ENCODE measurements around the gene PPP6R2. TPM values are rescaled to one million over a fixed set of nuclear protein-coding genes. Genes with fewer than 3 reads are reported as not detected.

Gene PPP6R2
- total and polyA plus RNA-seq, 2 of the 4 experiments (the other 2 are of a cell fraction): 49.2 to 51.6 TPM

GRCh38 chr22:50305393-50305922 lies 37.7 kb upstream of the PPP6R2 start:
- Histone ChIP-seq H3K4me3 (ENCODE audit: insufficient read depth, low read depth, low read length) (peak overlapping the region; percentile 5; the same call in 1 of the 2 replicates), H3K18ac (ENCODE audit: low read depth, low read length) (peak overlapping the region; percentile 51), H2BK120ac (ENCODE audit: low read depth, low read length) (peak overlapping the region; percentile 91), H2AFZ (replicated peaks; ENCODE audit: low read length, poor library complexity) (peak overlapping the region; percentile 53), H3K14ac (replicated peaks; ENCODE audit: low read depth, low read length) (peak overlapping the region; percentile 95), H3K4me1 (ENCODE audit: control insufficient read depth, insufficient read depth, low read length) (peaks cover 63% of the 10 kb centered on the region), H2AK5ac (ENCODE audit: low read depth, low read length) (peak overlapping the region; percentile 99), H2BK15ac (ENCODE audit: low read depth, low read length) (peak overlapping the region; percentile 88; the same call in 1 of the 3 replicates), H2BK20ac (ENCODE audit: low read depth, low read length) (peak overlapping the region; percentile 72), H4K5ac (ENCODE audit: low read depth, low read length) (peak overlapping the region; percentile 79), H4K20me1 (ENCODE audit: insufficient read depth, low read length) (peaks cover 59% of the 10 kb centered on the region), H4K91ac (ENCODE audit: insufficient read depth, low read depth, low read length) (peak overlapping the region; percentile 97), H3K56ac (ENCODE audit: extremely low read depth, insufficient read depth, low read length) (peak overlapping the region; percentile 78), H3K9me1 (ENCODE audit: insufficient read depth, low read length) (peaks cover 22% of the 10 kb centered on the region), H3K9me3 (ENCODE audit: control insufficient read depth, insufficient read depth, low read length) (no peaks in the 10 kb centered on the region), H3K27me3 (ENCODE audit: control insufficient read depth, insufficient read depth, low read length) (no peaks in the 10 kb centered on the region), H3K36me3 (ENCODE audit: control insufficient read depth, insufficient read depth, low read length) (peaks cover 24% of the 10 kb centered on the region; the same call in 1 of the 2 replicates), H3K9ac (ENCODE audit: low read depth, low read length) (peak overlapping the region; percentile 81), H2AK9ac (replicated peaks; ENCODE audit: low read depth, low read length, poor library complexity) (peak overlapping the region; percentile 95), H3K27ac (ENCODE audit: insufficient read depth, low read length) (peak overlapping the region; percentile 96), H3K23ac (ENCODE audit: low read depth, low read length) (peak overlapping the region; percentile 89), H3K4me2 (ENCODE audit: low read depth, low read length) (peak overlapping the region; percentile 62), H2BK5ac (ENCODE audit: low read depth, low read length, poor library complexity, severe bottlenecking) (peak overlapping the region; percentile 95), H3K79me1 (ENCODE audit: low read depth in 1 of 2, low read length in 2 of 2) (peaks cover 0 to 44% of the 10 kb centered on the region in 2 experiments; a peak in 2 of 4 replicates), H4K8ac (ENCODE audit: low read depth in 2 of 2, low read length in 2 of 2) (peak overlapping the region; percentile 71 to 92; a peak in 3 of 4 replicates), H3K4ac (ENCODE audit: low read depth, low read length) (peak overlapping the region; percentile 99)
- CTCF ChIA-PET: interaction anchor here (0.8 kb wide), 1 partner anchor 64 kb away, joined by 4 read pairs; no protein-coding TSS in a partner anchor
- POLR2A ChIA-PET (ENCODE audit: unreplicated experiment): interaction anchor here (1.2 kb wide), 1 partner anchor 11 kb away, joined by 6 read pairs; no protein-coding TSS in a partner anchor
- in situ Hi-C loops (cut with MboI; ENCODE audit: low sequenced_read_pairs) (no loop called here), dilution Hi-C loops (cut with HindIII; ENCODE audit: low sequenced_read_pairs, unreplicated experiment) (no loop called here), intact Hi-C loops (cut with micrococcal nuclease) (loop anchor here (5.0 kb wide), 1 partner anchor 33 kb away; the partner anchor contains the start of gene MAPK11)
- no TSS peak for BruUV-seq (replicated peaks)
- no peak for DNase-seq
- ATAC-seq (ENCODE audit: low read depth): no peak
- 22% methylated on average over 4 of the region's 14 CpGs; no CpG with 5 or more reads in 1 of the 2 experiments for WGBS, 2 experiments (ENCODE audit: extremely low coverage in 2 of 2, insufficient read length in 1 of 2)
- no peak for TF ChIP-seq MAFK (IDR thresholded peaks at IDR 0.05; ENCODE audit: low read depth, low read length)
- TF ChIP-seq BHLHE40 (IDR thresholded peaks at IDR 0.05; ENCODE audit: low read depth, low read length): no peak
- no peak for TF ChIP-seq SMC3 (IDR thresholded peaks at IDR 0.05; ENCODE audit: low read depth, low read length)
- no peak for TF ChIP-seq USF2 (IDR thresholded peaks at IDR 0.05; ENCODE audit: low read depth, low read length)
- TF ChIP-seq MXI1 (IDR thresholded peaks at IDR 0.05; ENCODE audit: borderline replicate concordance, low read depth, low read length): no peak
- no peak for TF ChIP-seq ELK1 (IDR thresholded peaks at IDR 0.05; ENCODE audit: borderline replicate concordance, low read depth, low read length)
- TF ChIP-seq MAZ (IDR thresholded peaks at IDR 0.05; ENCODE audit: borderline replicate concordance, low read depth, low read length): no peak
- TF ChIP-seq NFE2L2 (IDR thresholded peaks at IDR 0.05; ENCODE audit: low read depth, low read length): no peak
- no peak for TF ChIP-seq CHD1 (IDR thresholded peaks at IDR 0.05; ENCODE audit: low read depth, low read length)
- no peak for TF ChIP-seq CTCF (conservative IDR thresholded peaks at IDR 0.05; ENCODE audit: low read depth, low read length)
- no peak for TF ChIP-seq RAD21 (IDR thresholded peaks at IDR 0.05; ENCODE audit: low read length)
- no peak for TF ChIP-seq CEBPB (IDR thresholded peaks at IDR 0.05; ENCODE audit: low read depth, low read length)
- TF ChIP-seq RCOR1 (IDR thresholded peaks at IDR 0.05; ENCODE audit: insufficient replicate concordance, low read length): no peak
- no peak for TF ChIP-seq POLR2A (IDR thresholded peaks at IDR 0.05; ENCODE audit: low read depth, low read length)
- no peak for TF ChIP-seq FOS (IDR thresholded peaks at IDR 0.05; ENCODE audit: low read depth, low read length)
